GM12801 (cell line): Measurements from ENCODE around the gene NFKB2.

ENCODE experiments used
- CTCF ChIP-seq: IDR thresholded peaks from one replicate; pipeline ENCODE4 v1.5.1; 2011; ENCODE audit warnings: control low read depth; ENCODE audit not compliant: insufficient read length; ENCODE audit errors: extremely low read depth

The NFKB2 gene

GRCh38 chr10:102396730-102397151 is 1.2 kb downstream of the NFKB2 start:
- no peak for TF ChIP-seq CTCF

- TF ChIP-seq CTCF = no peak
Measured at GRCh38 chr10:102397222-102398171, 2.0 kb downstream of the NFKB2 start.

GRCh38 chr10:102398172-102399020 is 2.9 kb downstream of the NFKB2 start:
- no peak for TF ChIP-seq CTCF

- no peak for TF ChIP-seq CTCF
Measured at GRCh38 chr10:102399217-102400021, 3.9 kb downstream of the NFKB2 start.

- no peak for TF ChIP-seq CTCF
Measured at GRCh38 chr10:102400076-102400475, 4.6 kb downstream of the NFKB2 start.

- TF ChIP-seq CTCF = no peak
Measured at GRCh38 chr10:102400598-102401341, 5.3 kb downstream of the NFKB2 start.
